DMS79 (cell line): Measurements from ENCODE around the gene MED29.

ENCODE experiments used
- DNase-seq: peaks from one replicate; lab custom pipeline; 2025; lab: John Stamatoyannopoulos, UW

Gene MED29

DNA sequence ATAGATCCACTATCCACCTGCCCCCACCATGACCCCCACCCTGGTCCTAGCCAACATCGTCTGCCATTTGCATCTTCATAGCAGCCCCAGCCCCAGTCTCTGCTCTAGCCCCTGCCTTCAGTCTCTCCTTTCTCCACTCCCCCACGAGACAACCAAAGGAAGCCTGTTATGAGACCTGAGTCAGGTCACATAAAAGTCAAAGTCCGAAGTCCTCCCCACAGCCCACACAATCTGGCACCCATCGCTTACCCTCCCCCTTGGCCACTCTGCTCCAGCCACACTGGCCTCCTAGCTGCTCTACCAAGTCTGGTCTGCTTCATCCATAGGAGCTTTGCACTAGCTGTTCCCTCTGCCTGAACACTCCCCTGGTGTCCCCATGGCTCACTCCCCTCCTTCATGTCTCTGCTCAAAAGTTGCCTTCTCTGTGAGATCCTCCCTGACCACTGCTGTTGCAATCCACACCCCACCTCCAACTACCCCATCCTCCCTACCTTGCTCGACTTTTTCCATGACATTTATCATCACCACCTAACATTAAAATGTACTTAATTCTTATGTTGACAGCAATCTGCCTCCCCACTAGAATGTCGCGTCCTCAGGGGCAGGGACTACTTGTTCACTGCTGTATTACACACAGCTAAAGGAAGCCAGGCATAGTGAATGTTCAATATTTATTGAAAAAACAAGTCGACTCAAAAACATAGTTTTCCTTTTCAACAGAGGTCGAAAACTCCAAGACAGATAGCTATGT, 20.1 kb downstream of the MED29 start:
- no peak for DNase-seq

DNA sequence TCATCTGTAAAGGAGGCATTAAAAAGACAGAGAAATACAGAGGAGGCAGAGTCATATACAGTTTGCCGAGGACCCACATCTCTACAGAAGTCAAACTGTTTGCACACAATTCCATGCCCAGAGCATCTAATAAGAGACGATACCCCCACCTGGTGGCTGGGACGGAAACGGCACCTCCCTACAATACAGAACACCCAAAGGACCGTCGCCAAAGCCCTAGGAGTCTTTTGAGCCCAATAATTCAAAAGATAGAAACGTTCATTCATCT, 20.6 kb downstream of the MED29 start:
- peak; percentile 72 for DNase-seq

DNA sequence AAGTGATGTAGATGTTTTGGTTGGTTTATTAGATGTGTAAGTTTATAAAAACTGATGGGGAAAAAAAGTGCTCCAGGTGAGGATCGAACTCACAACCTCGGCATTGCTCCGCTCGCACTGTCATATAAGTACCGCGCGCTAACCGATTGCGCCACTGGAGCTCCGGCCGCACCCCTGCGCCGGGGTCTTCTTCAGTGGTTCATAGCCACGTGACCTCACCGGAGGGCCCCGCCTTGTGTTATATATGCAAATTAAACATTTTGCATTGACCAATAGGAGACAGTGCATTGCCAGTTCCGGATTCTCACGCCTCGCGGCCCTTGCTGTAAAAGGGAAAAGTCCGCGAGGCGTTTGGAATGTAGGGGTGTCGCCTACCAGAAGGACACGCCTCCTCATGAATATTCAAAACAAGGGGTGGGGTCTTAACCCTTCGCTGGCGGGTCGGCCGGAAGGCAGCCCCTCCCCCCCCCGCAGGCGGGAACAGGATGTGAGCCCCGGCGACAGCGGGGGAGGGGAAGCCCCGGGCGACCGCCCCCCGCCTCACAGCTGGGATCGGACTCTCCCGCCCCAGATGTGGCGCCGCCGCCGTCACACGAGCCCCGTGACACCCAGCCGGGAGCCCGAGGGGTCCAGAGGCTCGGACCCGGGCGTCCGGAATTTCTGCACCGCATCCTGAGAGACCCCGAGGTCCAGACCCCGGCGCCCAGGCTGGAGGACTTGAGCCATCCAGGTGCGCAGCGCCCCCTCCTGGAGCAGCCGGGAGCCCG, 21.1 kb downstream of the MED29 start, which contains the start of gene PLEKHG2:
PLEKHG2 (plus strand) TSS at position 570 of the 767 bp plus-strand sequence. CDS start 1,418 bp downstream, outside the sequence.
- peak; percentile 99 for DNase-seq

DNA sequence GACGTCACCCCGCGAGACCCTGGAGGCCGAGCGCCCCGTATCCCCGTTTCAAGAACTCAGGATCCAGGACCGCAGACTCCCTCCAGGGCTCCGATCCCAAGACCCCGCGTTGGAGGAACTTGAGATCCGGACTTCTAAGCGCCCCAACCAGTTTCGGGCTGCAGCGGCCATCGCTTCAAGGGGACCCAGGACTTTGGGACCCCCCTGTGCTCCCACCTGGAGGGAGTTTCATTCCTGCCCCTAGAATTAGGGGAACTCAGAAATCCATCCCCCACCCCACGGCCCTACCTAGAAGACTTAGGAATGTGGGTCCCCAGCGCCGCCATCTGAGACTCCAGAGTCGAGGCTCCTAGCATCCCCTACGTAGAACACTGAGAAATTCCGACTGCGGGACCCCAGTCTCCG, 21.7 kb downstream of the MED29 start:
- DNase-seq, result no peak

DNA sequence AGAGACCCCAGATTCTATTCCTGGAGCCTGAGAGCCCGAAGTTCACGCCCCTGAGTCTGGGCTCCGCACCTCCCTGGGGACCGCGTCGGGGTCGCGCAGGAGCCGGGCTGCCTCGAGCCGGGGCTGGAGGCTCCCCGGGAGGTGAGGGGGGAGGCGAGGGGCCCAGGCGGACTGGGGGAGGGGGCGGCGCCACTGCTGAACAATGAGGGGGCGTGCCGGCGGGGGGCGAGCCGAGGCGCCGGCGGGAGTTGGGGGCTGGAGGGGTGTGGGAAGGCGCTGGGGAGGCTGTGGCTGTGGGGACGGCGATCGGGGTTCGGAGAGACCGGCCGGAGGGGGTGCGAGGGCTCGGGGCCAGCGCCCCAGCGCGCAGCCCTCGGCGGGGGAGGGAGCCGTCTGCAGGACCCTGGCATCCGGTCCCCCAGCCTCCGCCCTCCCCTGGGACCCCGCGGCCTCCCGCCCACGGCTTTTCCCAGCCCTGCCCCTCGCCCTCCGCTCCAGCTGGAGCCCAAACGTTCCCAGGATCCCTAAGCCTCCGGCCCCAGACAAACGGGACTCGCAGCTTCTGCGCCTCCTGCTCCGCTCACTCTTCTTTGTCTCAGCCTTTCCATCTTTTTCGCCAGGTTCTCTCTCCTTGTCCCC, 22.2 kb downstream of the MED29 start:
- DNase-seq, result no peak

DNA sequence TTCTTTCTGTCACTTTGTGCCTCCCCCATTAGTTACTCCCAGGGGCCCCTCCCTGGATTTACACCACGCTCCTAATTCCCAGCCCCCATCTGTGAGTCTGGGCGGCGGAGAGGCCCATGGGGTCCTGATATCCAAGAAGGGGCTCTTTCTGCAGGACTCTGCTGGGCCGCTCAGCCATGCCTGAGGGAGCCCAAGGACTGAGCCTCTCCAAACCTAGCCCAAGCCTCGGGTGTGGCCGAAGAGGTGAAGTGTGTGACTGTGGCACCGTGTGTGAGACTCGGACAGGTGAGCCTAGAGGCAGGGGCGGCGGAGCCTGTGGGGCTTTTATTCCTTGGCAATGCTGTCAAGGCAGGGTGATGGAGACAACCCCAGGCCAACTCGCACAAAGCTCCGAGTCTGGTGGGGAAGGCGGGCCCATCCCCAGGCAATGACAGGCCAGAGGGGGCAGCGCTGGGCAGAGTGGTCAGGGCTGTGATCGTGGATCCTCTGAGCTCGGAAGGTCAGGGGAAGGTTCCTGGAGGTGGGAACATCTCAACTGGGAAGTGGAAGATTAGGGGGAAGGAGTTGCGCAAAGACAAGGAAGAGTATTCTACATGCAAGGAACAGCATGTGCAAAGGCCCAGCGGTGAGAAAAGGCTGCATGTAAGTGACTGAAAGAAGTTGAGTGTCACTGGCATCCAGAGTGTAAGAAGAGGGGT, 22.9 kb downstream of the MED29 start:
- DNase-seq, result no peak

DNA sequence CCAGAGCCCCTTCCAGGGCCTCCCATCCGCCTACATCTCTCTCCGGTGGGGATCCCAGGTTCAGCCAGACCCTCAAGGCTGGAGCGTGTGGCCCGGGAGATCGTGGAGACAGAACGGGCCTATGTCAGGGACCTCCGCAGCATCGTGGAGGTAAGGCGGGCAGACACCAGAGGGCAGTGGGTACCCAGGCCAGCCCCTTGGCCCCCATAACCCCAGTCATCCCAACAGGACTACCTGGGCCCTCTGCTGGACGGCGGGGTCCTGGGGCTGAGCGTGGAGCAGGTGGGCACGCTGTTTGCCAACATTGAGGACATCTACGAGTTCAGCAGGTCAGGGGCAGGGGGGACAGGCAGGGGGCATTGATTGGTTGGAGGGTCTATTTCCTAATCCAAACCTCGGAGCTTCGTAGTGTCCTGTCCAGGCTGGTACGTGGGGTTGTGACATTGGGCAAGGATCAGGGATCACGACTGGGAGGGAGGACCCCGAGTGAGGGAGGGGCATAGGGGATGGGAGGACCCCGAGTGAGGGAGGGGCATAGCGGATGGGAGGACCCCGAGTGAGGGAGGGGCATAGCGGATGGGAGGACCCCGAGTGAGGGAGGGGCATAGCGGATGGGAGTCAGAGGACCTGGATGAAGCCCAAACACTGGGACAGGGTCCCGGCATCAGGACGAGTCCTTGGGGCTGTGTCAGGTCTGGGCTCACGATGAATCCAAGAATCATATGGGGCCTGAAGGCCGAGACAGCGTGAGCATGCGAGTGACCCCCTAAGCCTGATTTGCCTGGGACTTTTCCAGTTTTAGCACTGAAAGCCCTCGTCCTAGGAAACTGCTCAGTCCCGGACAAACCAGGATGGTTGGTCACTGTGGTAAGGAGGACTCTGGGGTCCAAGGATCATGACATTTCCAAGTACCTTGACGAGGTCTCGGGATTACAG, 24.2 kb downstream of the MED29 start:
- no peak for DNase-seq

DNA sequence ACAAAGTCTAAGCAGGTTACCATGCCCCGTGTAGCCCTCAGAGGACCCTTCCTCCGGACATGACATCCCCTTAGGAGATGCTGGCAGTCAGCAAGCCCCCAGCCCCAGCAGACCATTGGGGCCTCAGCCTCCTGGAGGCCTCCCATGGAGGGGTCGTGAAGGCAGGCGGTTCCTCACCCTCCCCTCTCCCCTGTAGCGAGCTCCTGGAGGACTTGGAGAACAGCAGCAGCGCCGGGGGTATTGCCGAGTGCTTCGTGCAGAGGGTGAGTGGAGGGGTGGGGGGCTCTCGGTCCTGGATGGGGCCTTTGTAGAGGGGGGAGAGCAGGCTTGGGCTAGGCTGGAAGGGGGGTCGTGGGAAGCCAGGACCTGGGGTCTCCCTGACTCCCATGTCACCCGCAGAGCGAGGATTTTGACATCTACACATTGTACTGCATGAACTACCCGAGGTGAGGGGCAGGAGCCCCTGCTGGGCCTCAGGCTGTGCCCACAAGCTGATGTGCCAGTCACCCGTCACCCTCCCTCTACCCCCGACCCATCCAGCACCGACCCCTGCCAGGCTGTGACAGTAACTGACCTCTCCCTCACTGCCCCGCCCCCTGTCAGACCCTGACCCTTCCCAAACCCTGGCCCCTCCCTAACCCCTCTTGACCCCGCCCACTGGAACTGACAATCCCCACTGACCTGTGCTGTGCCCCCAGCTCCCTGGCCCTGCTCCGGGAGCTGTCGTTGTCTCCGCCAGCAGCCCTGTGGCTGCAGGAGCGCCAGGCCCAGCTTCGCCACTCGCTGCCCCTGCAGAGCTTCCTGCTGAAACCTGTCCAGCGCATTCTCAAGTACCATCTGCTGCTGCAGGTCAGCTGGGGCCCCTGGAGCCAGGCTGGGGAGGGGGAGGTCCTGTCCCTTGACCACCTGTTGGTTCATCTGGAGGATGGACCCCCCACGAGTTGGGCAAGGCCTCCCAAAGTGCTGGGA, 25.3 kb downstream of the MED29 start:
- no peak for DNase-seq

DNA sequence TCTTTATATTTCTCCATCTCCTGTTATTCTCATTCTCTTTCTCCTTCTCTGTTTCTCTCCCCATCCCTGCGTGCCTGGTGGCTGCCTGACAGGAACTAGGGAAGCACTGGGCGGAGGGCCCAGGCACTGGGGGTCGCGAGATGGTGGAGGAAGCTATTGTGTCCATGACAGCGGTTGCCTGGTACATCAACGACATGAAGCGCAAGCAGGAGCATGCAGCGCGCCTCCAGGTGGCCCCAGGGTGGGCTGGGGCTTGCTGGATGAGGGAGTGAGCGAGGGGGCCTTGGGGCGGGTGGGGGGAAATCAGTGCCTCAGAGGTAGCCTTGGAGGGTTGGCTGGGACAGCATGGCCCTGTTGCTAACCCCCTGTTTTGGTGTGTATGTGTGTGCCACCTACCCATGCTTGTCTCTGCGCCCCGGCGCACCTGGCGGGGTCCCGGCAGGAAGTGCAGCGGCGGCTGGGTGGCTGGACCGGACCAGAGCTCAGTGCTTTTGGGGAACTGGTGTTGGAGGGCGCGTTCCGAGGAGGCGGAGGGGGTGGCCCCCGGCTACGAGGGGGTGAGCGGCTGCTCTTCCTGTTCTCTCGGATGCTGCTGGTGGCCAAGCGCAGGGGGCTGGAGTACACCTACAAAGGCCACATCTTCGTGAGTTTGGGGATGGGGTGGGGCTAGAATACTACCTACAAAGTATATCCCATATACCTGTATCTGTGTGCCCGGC, 26.4 kb downstream of the MED29 start:
- DNase-seq, result no peak

DNA sequence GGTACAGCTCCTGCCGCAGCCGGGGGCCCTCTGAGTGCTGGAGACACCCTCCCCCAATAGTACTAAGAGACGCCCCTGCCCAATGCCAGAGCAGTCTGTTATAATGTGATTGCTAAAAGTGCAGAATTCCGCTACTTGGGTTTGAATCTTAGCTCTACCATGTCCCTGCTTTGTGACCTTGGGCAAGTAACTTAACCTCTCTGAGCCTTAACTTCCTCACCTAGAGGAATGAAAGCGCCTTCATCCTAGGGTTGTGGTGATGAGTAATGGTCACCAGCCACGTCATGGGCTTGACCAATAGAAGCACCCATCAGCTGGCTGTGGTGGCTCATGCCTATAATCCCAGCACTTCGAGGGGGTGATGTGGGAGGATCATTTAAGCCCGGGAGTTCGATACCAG, 27.8 kb downstream of the MED29 start:
- DNase-seq, result no peak

DNA sequence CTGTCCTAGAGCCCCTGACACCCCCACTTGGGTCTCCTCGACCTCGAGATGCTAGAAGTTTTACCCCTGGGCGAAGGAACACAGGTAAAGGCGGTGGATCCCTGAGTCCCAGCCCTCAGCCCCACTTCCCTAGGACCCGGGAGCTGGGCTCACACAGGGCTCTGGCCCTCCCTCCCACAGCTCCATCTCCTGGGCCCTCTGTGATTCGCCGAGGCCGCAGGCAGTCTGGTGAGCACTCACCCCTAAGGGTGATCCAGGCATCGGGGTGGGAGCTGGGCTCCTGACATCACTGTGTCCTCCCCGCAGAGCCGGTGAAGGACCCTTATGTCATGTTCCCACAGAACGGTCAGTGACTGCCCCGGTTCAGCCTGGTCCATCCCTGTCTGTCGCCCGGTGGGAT, 29.6 kb downstream of the MED29 start:
- no peak for DNase-seq

DNA sequence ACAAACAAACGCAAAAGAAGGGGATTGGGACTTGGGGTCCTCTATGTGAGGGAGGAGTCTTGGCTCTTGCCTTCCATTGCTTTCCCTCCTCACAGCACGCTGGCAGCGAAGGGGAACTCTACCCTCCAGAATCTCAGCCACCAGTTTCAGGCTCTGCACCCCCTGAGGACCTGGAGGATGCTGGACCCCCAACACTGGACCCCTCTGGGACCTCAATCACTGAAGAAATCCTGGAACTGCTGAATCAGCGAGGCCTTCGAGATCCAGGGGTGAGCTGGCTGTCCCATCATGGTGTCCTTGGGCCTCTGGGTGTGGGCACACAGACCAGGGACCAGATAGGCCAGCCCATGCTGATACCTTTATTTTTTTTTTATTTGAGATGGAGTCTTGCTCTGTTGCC, 30.8 kb downstream of the MED29 start:
- DNase-seq, result no peak

DNA sequence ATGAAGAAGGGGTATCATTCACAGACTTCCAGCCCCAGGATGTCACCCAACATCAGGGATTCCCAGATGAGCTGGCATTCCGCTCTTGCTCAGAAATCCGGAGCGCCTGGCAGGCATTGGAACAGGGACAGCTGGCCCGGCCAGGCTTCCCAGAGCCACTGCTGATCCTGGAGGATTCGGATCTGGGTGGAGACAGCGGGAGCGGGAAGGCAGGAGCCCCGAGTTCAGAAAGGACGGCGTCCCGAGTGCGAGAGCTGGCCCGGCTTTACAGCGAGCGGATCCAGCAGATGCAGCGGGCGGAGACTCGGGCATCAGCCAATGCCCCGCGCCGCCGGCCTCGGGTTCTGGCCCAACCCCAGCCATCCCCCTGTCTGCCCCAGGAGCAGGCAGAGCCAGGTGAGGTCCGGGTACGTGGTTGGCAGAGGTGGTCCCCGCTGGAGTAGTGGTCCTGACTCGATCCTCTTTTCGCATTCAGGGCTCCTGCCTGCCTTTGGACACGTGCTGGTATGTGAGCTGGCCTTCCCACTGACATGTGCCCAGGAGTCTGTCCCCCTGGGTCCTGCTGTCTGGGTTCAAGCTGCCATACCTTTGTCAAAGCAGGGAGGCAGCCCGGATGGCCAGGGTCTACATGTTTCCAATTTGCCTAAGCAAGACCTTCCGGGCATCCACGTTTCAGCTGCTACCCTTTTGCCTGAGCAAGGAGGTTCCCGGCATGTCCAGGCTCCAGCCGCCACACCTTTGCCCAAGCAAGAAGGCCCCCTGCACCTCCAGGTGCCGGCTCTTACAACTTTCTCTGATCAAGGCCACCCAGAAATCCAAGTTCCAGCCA, 32.3 kb downstream of the MED29 start:
- no peak for DNase-seq

DNA sequence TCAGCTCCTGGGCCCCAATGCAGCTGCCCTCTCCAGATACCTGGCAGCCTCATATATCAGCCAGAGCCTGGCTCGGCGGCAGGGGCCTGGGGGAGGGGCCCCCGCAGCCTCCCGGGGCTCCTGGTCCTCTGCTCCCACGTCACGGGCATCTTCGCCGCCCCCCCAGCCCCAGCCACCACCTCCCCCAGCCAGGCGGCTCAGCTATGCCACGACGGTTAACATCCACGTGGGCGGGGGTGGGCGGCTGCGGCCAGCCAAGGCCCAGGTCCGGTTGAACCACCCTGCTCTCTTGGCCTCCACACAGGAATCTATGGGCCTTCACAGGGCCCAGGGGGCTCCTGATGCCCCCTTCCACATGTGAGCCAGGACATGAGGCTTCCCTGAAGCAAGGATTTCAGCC, 33.8 kb downstream of the MED29 start:
- DNase-seq, result no peak

DNA sequence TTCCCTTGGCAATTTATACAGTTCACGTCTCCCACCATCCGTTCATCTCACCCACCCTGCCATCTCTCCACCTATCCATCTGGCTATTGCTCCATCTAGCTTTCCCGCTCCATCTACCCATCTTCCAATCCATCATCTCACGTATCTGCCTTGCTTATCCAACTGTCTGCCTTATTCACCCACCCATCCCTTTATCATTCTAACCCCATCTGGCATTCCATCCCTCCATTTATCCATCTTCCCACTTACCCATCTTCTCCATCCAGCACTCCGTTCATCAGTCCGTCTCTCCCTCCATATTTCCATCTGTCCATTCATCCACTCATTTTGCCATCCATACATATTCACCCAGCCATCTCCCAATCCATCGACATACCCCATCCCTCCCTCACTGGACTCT, 34.6 kb downstream of the MED29 start:
- no peak for DNase-seq

DNA sequence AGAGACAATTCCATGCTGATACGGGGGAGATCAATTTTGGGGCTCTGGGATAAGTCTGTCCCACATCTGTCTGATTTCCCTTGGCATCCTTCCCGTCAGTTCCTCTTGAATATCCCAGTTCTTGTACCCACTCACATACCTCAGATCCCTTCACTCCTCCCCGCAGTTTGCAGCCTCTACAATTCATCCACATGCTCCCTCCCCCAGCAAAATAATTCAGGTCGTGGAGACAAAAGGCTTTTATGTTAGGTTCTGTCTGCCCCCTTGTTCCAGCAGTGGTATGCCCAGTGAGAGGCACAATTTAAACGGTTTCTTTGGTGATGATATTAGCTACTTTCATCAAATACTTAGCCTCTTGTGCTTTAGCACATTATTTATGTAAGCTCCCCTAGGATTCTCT, 35.0 kb downstream of the MED29 start:
- no peak for DNase-seq

DNA sequence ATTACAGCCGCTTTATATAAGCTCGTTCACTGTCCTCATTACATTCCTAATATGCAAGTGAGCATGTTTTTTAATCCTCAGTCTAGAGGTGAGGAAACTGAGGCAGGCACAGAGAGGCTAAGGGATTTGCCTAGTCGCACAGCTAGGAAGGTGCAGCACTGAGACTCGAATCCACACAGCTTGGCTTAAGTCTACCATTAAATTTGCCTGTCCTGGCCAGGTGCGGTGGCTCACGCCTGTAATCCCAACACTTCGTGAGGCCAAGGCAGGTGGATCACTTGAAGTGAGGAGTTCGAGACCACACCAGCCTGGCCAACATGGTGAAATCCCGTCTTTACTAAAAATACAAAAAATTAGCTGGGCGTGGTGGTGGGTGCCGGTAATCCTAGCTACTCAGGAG, 36.5 kb downstream of the MED29 start:
- no peak for DNase-seq

DNA sequence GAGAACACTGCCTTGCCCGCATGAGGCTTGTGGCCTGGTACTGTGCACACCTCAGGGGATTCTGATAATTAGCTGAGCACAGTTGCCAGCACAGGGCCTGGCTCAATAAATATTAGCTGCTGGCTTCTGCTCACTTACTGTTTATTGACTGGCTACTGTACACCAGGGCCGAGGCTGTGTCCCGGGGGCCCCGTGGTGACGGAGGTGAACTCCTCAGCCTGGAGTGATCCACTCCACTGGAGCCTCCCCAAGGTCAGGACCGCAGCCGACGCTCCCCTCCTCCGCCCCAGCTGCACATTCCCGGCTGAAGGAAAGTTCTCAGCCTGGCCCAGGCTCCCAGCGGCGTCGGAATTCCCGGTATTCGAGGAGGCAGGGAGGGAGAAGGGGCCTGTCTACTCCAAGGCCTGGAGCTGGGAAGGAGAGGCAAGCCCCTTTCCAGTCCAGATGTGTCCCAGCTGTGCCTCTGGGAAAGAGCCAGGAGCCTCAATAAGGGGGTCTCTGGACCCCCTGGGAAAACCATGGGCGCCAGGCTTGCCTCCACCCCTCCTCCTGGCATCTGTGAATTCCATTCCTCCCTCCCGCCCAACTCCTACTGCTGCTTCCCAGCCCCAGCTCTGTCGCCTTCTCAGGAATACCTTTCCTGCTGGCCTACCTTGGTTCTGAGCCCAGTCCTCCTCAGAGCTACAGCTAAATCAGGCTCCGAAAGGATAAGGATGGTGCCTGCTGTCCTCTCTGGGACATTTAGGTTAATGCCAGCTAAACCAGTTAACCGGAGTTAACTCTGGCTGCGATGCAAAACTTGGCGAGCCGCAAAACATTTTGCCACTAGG, 37.3 kb downstream of the MED29 start:
- no peak for DNase-seq
